ENCODE measurements around the gene FLNC. TPM values are rescaled to one million over a fixed set of nuclear protein-coding genes. Genes with fewer than 3 reads are reported as not detected.

Gene FLNC
- total and polyA plus RNA-seq, 2 of the 13 experiments (the other 11 are each of a cell fraction or from before 2014, with no cell fraction given) = 0.02 TPM; not detected in 1

GRCh38 chr7:128871050-128871449 is 40.8 kb downstream of the FLNC start:
- 66% methylated on average over 4 of the region's 5 CpGs for WGBS (ENCODE audit: low lambda C conversion rate)
- DNase-seq (ENCODE audit: low spot score) = no peak
- no peak overlapping the region for H3K4me3 ChIP-seq (replicated peaks in 1 of 3; ENCODE audit: insufficient read depth in 1 of 3, low read depth in 2 of 3, low read length in 3 of 3)
- ChIA-PET POLR2A (no interaction called here), CTCF (ENCODE audit: low intra/inter-chr PET ratio, low total read pairs) (no interaction called here)
- BruUV-seq (replicated peaks) = no TSS peak
- peaks cover 52% of the 10 kb centered on the region for H3K4me1 ChIP-seq (ENCODE audit: insufficient read depth, low read length)
- no peaks in the 10 kb centered on the region for H3K9me3 ChIP-seq (ENCODE audit: low read length)
- no peak overlapping the region for H3K27ac ChIP-seq (ENCODE audit: extremely low read length, insufficient read depth, low read length)
- in situ Hi-C loops (cut with HindIII; ENCODE audit: extremely low pct_ligation_motif_present, low pct_unique_long_range_greater_than_20kb) = no loop called here
- intact Hi-C loops (cut with micrococcal nuclease; ENCODE audit: unreplicated experiment) = loop anchor here (5.0 kb wide), 1 partner anchor 34 kb away; no protein-coding TSS in a partner anchor
- no peak overlapping the region for H2AFZ ChIP-seq (ENCODE audit: low read length)
- peaks cover 3 to 12% of the 10 kb centered on the region in 2 experiments; a peak in 4 of 5 replicates for H3K27me3 ChIP-seq (ENCODE audit: control insufficient read depth in 1 of 2, insufficient read depth in 2 of 2, low read length in 2 of 2)
- no peak overlapping the region for H3K4me2 ChIP-seq (ENCODE audit: low read depth, low read length)
- no peaks in the 10 kb centered on the region for H4K20me1 ChIP-seq (ENCODE audit: insufficient read depth, low read length)
- no peak for ATAC-seq
- no peak for FAIRE-seq
- TF ChIP-seq WIZ (CRISPR knock-in tag; IDR thresholded peaks at IDR 0.05) (no peak), SP5 (CRISPR knock-in tag; IDR thresholded peaks at IDR 0.05; ENCODE audit: borderline replicate concordance, low read depth) (no peak), MAFF (IDR thresholded peaks at IDR 0.05; ENCODE audit: low read depth, low read length) (no peak), JARID2 (CRISPR knock-in tag; IDR thresholded peaks at IDR 0.05; ENCODE audit: insufficient replicate concordance) (no peak), ZNF496 (CRISPR knock-in tag; IDR thresholded peaks at IDR 0.05; ENCODE audit: insufficient replicate concordance) (no peak), GATA4 (IDR thresholded peaks at IDR 0.05; ENCODE audit: borderline replicate concordance, low read depth) (no peak), ZNF329 (CRISPR knock-in tag; IDR thresholded peaks at IDR 0.05; ENCODE audit: low read depth) (no peak), TIGD3 (CRISPR knock-in tag; IDR thresholded peaks at IDR 0.05; ENCODE audit: borderline replicate concordance) (no peak), ZNF451 (CRISPR knock-in tag; IDR thresholded peaks at IDR 0.05) (no peak), MIER3 (CRISPR knock-in tag; IDR thresholded peaks at IDR 0.05; ENCODE audit: borderline replicate concordance) (no peak), SMARCE1 (IDR thresholded peaks at IDR 0.05; ENCODE audit: borderline replicate concordance) (no peak), GTF2F1 (IDR thresholded peaks at IDR 0.05; ENCODE audit: low read length) (no peak), CERS6 (CRISPR knock-in tag; IDR thresholded peaks at IDR 0.05) (no peak), XBP1 (CRISPR knock-in tag; IDR thresholded peaks at IDR 0.05) (no peak), PLRG1 (conservative IDR thresholded peaks at IDR 0.05) (no peak), ZKSCAN5 (CRISPR knock-in tag; IDR thresholded peaks at IDR 0.05) (no peak), ZXDC (CRISPR knock-in tag; IDR thresholded peaks at IDR 0.05) (no peak), FOXJ3 (CRISPR knock-in tag; IDR thresholded peaks at IDR 0.05; ENCODE audit: borderline replicate concordance) (no peak), ZFYVE20 (CRISPR knock-in tag; IDR thresholded peaks at IDR 0.05; ENCODE audit: borderline replicate concordance, low read depth) (no peak), ATF1 (CRISPR knock-in tag; IDR thresholded peaks at IDR 0.05) (no peak)
- H3K36me3 ChIP-seq (replicated peaks in 1 of 2; ENCODE audit: control insufficient read depth in 1 of 2, insufficient read depth in 2 of 2, low read length in 2 of 2) = no peaks in the 10 kb centered on the region
- no peak overlapping the region for H3K9ac ChIP-seq (ENCODE audit: insufficient read depth, low read depth, low read length)
- no peaks in the 10 kb centered on the region for H3K79me2 ChIP-seq (ENCODE audit: insufficient read depth, low read length)
